Left ventricle myocardium inferior (tissue), 1 donor: ENCODE measurements around the gene LCP2. TPM values are rescaled to one million over a fixed set of nuclear protein-coding genes. Genes with fewer than 3 reads are reported as not detected.

Source experiments
- DNase-seq: peaks from one replicate; pipeline ENCODE4 v3.0.0-alpha.2; 2020
- H3K27ac ChIP-seq: fragments of 200-600 bp; replicated peaks from 2 replicates; pipeline ENCODE4 v1.8.0; 2021
- H3K27me3 ChIP-seq: fragments of 200-600 bp; 2 replicates; pipeline ENCODE4 v1.8.0; 2021; ENCODE audit warnings: low read depth
- H3K36me3 ChIP-seq: fragments of 200-600 bp; 2 replicates; pipeline ENCODE4 v1.8.0; 2021
- H3K4me1 ChIP-seq: fragments of 200-600 bp; 2 replicates; pipeline ENCODE4 v1.8.0; 2021
- H3K4me3 ChIP-seq: fragments of 200-600 bp; 2 replicates; pipeline ENCODE4 v1.8.0; 2021; ENCODE audit warnings: mild to moderate bottlenecking, moderate library complexity
- H3K9me3 ChIP-seq: fragments of 200-600 bp; replicated peaks from 2 replicates; pipeline ENCODE4 v1.8.0; 2021
- intact Hi-C: fragments of 100-400 bp; cut with micrococcal nuclease; formaldehyde crosslinking; loops from one replicate; pipeline ENCODE4 v1.11.0; 2022
- total RNA-seq: library from RNA; stranded (reverse); fragmentation: NEBNext Ultra II Directional; extraction: Animal tissue kit (Norgen Biotek cat#: 25700); gene quantifications from one replicate; pipeline ENCODE4 v1.2.1, GENCODE V29; 2021
- TF ChIP-seq, protein P1 (sequence below): fragments of 200-600 bp; IDR thresholded peaks from 2 replicates; pipeline ENCODE4 v1.8.0; 2021; ENCODE audit warnings: antibody characterized with exemption, mild to moderate bottlenecking, borderline replicate concordance
- donor health status: DM: no; HTN: yes; CAD: no; lungs with severe emphysema.

LCP2 gene
- total RNA-seq, 1 donor from 2014 or later = 3.9 TPM

DNA sequence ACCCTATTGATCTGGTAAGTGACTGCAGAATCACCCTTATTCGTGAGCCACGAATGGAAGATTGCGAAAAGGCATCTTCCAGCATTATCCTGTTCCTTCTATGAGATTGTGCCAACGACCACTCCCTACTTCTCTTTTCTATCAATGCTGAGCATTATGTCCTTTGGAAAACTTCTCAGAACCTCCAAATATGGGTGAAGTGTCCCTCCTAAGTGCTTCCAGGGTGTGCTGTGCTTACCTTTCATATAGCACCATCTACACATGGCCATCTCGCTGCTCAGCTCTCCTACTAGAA, 14.7 kb upstream of the LCP2 start:
- H3K9me3 ChIP-seq = no peaks in the 10 kb centered on the region
- intact Hi-C loops = no loop called here
- H3K27ac ChIP-seq = no peak overlapping the region
- no peaks in the 10 kb centered on the region for H3K36me3 ChIP-seq
- TF ChIP-seq, protein P1, sequence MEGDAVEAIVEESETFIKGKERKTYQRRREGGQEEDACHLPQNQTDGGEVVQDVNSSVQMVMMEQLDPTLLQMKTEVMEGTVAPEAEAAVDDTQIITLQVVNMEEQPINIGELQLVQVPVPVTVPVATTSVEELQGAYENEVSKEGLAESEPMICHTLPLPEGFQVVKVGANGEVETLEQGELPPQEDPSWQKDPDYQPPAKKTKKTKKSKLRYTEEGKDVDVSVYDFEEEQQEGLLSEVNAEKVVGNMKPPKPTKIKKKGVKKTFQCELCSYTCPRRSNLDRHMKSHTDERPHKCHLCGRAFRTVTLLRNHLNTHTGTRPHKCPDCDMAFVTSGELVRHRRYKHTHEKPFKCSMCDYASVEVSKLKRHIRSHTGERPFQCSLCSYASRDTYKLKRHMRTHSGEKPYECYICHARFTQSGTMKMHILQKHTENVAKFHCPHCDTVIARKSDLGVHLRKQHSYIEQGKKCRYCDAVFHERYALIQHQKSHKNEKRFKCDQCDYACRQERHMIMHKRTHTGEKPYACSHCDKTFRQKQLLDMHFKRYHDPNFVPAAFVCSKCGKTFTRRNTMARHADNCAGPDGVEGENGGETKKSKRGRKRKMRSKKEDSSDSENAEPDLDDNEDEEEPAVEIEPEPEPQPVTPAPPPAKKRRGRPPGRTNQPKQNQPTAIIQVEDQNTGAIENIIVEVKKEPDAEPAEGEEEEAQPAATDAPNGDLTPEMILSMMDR = no peak
- no peak for DNase-seq
- H3K4me1 ChIP-seq = peaks cover 54% of the 10 kb centered on the region
- H3K4me3 ChIP-seq = no peak overlapping the region
- no peaks in the 10 kb centered on the region for H3K27me3 ChIP-seq

DNA sequence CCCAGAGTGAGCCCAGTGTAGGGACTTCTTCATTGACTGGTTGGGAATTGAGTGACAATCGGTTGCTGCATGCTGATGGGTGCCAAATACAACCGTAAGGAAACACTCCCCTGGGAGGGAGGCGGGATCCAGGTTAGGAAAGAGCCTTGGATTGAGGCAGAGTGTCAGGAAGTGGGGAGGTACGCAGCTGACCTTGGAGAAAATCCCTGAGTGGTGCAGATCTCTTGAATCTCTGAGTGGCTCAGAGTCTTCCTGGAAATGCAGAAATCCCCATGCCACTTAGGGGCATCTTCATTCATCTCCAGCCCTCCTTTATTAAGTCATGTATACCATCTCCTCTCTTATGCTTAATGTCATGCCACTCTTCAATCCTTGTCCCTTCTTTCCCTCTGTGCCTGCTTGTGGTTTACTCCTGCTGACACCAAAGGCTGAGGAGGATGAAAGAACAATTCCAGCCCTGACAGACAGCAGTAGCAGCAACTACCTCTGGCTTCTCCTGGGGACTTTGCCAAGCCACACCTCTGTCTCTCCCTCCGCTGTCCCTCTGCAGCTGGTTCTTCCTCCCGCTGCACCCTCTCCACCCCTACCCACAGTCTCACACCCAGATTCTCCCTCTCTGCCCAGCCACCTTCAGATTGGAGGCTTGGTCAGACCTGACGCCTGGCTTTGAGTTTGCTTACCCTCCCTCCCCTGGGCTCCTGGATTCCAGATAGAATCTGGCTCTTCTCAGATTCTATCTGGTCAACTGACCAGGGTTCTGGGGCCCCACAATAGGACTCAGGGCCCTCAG, 14.1 kb upstream of the LCP2 start:
- intact Hi-C loops = no loop called here
- Histone ChIP-seq H3K4me3 (no peak overlapping the region), H3K9me3 (no peaks in the 10 kb centered on the region), H3K27me3 (no peaks in the 10 kb centered on the region), H3K4me1 (peaks cover 60% of the 10 kb centered on the region), H3K36me3 (no peaks in the 10 kb centered on the region), H3K27ac (no peak overlapping the region)
- DNase-seq = no peak
- TF ChIP-seq, protein P1 = no peak

DNA sequence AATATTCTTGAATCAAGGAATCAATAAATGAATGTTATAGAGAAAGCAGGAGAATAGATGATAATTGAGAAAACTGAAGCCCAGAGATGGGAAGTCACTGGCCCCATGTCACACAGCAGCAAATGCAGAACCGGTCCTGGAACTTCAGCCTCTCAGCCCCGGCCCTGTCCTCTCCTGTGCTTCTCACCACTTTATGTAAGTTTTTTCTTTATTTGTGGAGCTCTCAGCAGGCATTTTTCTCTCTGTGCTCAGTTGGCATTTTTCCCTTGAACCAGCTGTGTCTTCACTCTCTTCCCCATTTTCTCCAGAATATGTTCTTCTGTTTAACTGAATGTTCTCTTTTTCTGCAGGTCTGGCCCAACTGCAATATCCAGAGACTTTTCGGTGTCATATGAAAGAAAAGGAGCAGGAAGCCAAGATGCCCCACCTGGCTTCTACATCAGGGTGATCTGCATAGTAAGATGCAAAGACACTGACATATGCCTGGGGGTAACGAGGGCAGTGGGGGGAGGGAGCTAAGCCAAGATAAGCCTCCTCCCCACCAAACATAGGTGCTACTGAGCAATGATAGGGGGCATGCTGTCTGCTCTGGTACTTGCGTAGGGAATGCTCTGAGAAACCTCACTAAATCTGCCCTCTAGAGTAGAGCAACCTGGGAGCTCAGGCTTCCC, 12.8 kb upstream of the LCP2 start:
- intact Hi-C loops = no loop called here
- no peaks in the 10 kb centered on the region for H3K9me3 ChIP-seq
- peak overlapping the region; percentile 31 for H3K27ac ChIP-seq
- no peak overlapping the region for H3K4me3 ChIP-seq
- DNase-seq = no peak
- H3K36me3 ChIP-seq = no peaks in the 10 kb centered on the region
- no peaks in the 10 kb centered on the region for H3K27me3 ChIP-seq
- peaks cover 64% of the 10 kb centered on the region for H3K4me1 ChIP-seq
- TF ChIP-seq, protein P1 = no peak

DNA sequence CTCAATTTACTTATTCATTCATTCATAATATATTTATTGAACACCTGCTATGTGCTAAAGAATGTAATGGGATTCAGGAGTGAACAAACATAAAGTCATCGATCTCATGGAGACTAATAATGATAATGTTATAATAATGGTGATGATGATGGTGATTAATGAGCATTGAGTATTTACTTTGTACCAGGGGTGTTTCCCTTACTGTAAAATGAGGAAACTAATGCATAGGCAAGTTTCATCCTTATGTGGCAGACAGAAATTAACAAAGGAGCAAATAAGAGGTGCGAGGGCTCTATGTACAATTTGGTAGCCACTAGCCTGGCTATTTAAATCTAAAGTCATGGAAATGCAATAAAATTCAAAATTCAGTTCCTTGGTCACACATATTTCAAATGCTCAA, 11.1 kb upstream of the LCP2 start:
- no peaks in the 10 kb centered on the region for H3K9me3 ChIP-seq
- peaks cover 57% of the 10 kb centered on the region for H3K4me1 ChIP-seq
- no peak for DNase-seq
- H3K27ac ChIP-seq = peak overlapping the region; percentile 91
- H3K27me3 ChIP-seq = no peaks in the 10 kb centered on the region
- intact Hi-C loops = no loop called here
- TF ChIP-seq, protein P1 = no peak
- no peaks in the 10 kb centered on the region for H3K36me3 ChIP-seq
- H3K4me3 ChIP-seq = no peak overlapping the region

DNA sequence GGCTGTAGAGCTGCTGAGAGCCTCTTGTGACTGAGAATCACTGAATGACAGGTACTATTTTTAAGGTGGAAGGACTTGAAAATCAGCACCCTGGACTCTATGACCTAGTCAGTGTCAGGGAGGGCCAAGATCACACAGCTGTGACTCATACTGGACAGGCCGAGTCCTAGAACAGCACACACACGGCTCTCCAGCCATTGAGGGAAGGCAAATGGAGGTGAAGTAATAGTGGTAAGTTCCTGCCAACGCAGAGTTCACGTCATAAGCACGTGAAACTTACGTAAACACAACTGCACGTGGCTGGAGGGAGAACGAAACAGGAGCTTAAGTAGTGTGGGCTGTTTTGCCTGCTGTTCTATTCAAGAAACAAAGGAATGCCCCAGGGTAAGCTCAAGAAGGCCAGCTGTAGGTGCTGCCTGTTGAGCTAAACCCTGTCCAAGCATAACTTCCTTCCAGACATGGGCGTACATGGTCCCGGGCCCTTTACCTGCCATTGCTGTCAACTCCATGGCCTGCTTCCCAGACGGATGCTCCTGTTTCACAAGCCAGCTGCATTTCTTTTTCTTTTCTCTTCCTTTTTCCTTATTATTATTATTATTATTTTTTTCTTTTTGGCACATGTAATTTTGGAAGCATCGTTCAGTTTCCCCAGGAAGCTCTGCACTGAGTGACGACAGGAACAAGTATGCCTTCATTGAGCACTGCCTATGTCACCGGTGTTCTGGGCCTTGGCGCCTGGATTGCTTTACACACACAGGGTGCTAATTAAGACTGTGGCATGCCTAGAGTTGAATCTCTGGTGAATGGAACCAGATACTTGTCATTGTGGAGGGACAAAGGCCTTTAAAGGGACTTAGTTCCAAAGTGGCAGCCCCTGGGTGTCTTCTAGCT, 10.2 kb upstream of the LCP2 start:
- peak; percentile 77 for DNase-seq
- Histone ChIP-seq H3K4me1 (peaks cover 66% of the 10 kb centered on the region), H3K27ac (peak overlapping the region; percentile 91), H3K27me3 (no peaks in the 10 kb centered on the region), H3K36me3 (no peaks in the 10 kb centered on the region), H3K9me3 (no peaks in the 10 kb centered on the region), H3K4me3 (no peak overlapping the region)
- TF ChIP-seq, protein P1 = no peak
- intact Hi-C loops = no loop called here
